Measurements from ENCODE around the gene SLC5A4.
"Not testable (repeated sequence)": the region's sequence is repeated elsewhere in the genome, so short reads cannot be mapped to it uniquely, and the experiment has no call there.

Gene SLC5A4
- 0 reads per million in 2 donors for total RNA-seq

- DNase-seq = no peak
These were observed at the start of gene SLC5A4 for GRCh38 chr22:32255217-32255616. Gene SLC5A4, minus strand, starts transcription at chr22:32255347. Its CDS starts 18 bp downstream, at chr22:32255329.

DNA sequence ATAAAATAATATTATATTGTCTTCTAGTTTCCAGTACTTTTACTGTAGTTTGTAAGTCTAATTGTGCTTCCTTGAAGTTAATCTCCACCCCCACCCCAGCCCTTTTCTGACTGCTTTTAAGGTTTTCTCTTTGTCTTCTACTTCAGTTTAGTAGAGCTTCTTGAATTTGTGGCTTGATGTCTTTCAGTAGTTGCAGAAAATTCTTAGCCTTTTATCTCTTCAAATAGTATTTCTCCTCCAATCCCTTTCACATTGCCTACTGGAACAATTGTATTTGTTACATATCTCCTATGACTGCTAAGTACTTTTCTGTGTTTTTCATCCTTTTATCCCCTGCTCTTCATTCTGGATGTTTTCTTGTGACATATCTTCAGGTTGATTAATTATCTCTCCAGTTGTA lies 38.8 kb upstream of the SLC5A4 start:
- DNase-seq = not testable (repeated sequence)

GRCh38 chr22:32286290-32286840 lies 31.2 kb upstream of the SLC5A4 start:
- DNase-seq = no peak

- DNase-seq = no peak
These were observed 25.9 kb upstream of the SLC5A4 start for GRCh38 chr22:32281072-32281471.

DNA sequence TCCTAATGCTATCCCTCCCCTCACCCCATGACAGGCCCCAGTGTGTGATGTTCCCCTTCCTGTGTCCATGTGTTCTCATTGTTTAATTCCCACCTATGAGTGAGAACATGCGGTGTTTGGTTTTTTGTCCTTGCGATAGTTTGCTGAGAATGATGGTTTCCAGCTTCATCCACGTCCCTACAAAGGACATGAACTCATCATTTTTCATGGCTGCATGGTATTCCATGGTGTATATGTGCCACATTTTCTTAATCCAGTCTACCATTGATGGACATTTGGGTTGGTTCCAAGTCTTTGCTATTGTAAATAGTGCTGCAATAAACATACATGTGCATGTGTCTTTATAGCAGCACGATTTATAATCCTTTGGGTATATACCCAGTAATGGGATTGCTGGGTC lies 20.2 kb upstream of the SLC5A4 start:
- DNase-seq = not testable (repeated sequence)

DNA sequence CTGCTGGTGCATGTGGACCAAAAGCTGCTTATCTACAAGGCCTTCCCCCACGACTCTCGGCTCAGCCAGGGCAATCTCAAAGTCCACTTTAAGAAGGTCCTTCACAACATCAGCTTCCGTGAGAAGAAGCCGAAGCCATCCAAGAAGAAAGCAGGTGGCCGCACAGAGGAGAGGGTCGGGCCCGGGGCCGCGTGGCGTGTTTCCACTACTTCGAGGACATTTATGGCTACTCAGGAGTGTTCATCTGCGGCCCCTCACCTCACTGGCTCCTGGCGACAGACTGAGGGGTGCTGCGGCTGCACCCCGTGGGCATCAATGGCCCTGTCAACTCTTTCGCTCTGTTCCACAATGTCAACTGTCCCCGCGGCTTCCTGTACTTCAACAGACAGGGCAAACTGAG lies 16.2 kb upstream of the SLC5A4 start:
- DNase-seq = no peak

DNA sequence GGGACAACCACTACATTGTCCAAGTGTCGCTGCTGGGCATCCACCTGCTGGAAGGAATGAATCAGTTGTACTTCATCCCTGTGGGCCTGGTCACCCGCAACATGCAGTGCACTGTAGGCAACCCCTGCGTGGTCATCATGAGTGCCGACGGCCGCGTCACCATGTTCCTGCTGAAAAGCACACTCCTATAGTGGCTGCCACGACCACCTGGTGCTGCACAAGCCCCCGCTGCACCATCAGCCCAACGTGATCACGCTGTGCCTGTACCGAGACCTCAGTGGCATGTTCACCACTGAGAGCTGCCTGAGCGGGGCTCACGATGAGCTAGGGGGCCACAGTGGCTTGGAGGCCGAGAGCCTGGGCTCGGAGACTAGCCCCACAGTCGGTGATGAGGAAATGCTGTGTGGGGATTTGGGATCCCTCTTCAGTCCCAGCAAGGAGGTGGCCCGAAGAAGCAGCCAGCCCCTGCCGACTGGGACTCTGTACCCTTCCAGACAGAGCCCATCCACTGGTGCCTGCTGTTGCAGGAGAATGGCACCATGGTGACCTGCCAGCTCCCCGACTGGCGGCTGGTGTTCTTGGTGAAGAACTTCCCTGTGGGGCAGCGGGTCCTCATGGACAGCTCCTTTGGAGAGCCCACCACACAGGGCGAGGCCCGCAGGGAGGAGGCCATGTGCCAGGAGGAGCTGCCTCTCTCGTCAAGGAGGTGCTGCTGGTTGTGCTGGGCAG lies 15.7 kb upstream of the SLC5A4 start:
- DNase-seq = no peak

DNA sequence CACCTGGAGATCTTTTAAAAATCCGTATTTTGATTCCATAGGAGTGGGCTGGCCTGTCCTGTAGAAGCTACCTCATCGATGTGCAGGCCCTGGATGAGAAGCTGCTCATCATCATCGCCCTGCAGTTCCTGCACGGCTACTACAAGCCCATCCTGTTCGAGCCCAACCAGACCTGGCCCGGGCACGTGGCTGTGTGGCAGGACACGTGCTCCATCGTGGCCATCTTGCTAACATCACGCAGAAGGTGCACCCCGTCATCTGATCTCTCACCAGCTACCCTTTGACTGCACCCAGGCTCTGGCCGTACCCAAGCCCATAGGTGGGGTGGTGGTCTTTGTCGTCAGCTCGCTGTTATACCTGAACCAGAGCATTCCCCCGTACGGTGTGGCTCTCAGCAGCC lies 14.2 kb upstream of the SLC5A4 start:
- no peak for DNase-seq

DNA sequence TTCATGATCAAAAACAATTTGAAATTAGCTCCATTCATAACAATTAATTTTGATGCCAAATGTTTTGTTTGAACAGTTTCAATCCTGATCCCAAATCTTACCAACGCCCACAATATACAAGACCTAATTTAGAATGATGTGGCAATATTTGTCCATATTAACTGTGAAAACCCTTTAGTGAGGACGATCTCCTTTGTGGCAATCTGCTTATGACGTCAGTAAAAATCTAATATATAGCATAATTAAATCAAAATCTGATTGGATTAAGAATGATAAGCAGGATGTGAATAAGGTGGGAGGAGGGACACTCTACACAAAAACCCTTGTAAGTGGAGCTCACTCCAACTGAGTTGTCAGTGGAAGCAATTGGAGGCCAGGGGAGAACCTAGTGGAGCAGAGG lies 11.9 kb upstream of the SLC5A4 start:
- no peak for DNase-seq

GRCh38 chr22:32265882-32266767 lies 11.0 kb upstream of the SLC5A4 start:
- peak; percentile 10 to 74 (median 46) for DNase-seq

DNA sequence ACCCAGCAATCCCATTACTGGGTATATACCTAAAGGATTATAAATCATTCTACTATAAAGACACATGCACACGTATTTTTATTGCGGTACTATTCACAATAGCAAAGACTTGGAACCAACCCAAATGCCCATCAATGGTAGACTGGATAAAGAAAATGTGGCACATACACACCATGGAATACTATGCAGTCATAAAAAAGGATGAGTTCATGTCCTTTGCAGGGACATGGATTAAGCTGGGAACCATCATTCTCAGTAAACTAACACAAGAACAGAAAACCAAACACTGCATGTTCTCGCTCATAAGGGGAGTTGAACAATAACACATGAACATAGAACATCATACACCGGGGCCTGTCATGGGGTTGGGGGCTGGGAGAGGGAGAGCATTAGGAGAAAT lies 8.5 kb upstream of the SLC5A4 start:
- DNase-seq = not testable (repeated sequence)

DNA sequence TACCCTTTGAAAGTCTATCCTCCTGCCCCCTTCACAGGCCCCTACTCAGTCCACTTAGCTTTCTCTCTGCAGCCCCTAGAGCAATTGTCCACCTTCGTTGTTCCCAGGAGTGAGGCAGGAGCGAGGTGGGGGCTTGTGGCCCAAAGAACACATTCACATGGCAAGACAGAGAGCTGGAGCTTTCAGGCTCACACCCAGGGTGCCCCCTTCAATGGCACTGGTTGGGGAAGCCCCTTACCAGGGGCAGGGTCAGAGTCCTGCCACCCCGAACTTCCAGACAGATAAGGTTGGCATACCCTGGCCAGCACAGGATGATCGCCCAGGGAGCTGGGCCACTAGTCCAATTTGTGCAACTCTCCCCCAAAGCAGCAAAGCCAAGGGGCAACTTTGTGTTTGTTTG lies 6.2 kb upstream of the SLC5A4 start:
- no peak for DNase-seq

DNA sequence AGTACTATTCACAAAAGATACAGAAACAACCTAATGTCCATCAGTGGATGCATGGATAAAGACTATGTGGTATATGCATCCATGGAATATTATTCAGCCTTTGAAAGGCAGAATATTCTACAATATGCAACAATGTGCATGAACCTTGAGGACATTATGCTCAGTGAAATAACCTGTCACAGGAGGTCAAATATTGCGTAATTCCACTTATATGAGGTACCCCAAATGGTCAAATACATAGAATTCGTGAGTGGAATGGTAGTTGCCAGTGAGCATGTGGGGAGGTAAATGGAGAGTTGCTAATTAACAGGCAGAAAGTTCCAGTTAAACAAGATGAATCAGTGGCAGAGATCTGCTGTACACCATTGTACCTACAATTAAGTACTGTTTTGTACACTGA lies 3.6 kb upstream of the SLC5A4 start:
- DNase-seq = no peak

DNA sequence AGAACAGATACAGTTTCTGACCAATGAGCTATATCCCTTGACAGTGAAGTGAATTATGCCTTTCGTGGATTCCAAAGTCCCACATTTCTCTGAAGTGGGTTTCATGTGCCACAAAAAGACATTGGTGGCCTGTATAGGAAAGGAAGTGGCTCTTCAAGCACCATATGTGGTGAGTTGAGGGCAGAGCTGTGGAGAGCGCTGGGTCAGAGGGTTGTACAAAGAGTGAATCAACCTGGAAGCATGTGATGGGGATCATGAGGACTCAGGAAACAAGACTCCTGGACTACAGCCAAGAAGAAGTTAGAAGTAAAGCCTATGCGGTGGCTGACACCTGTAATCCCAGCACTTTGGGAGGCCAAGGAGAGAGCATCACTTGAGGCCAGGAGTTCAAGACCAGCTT lies 579 bp upstream of the SLC5A4 start:
- DNase-seq = no peak

- DNase-seq = no peak
These were observed 5.9 kb downstream of the SLC5A4 start for GRCh38 chr22:32249231-32249630.

DNA sequence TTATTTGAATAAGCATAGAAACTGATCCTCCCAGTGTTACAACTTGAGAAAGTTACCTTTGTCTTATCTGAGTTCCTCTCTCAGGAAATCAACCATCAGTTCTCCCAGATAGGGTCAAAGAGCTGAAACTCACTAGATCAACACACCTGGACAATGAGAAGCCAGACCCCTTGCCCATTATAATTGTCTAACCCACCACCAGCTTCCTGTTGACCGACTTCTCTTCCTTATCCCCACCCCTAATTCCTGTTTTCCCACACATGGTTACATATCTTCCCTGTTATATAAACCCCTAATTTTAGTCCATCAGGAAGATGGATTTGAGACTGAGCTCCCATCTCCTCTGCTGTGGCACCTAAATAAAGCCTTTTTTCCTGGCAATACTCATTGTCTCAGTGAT lies 6.9 kb downstream of the SLC5A4 start:
- no peak for DNase-seq

- no peak for DNase-seq
These were observed 9.0 kb downstream of the SLC5A4 start for GRCh38 chr22:32246166-32246565.

DNA sequence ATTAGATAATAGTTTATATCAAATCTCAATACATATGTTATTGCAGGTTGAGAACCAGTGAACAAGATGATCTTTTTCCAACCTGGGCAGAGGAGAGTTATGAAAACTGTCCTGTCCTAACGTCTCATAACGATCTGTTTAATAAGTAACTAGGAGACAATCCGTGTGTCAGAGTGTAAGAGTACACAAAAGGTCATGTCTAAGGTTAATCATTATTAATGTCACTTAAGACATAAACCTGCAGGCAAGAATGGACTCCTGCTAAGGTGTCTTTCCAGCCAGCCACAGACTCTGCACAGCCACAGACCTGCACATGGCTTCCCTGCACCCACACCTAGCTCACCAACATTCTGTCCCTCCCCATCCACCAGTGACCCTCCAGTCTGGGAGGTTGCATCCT lies 10.1 kb downstream of the SLC5A4 start:
- no peak for DNase-seq

DNA sequence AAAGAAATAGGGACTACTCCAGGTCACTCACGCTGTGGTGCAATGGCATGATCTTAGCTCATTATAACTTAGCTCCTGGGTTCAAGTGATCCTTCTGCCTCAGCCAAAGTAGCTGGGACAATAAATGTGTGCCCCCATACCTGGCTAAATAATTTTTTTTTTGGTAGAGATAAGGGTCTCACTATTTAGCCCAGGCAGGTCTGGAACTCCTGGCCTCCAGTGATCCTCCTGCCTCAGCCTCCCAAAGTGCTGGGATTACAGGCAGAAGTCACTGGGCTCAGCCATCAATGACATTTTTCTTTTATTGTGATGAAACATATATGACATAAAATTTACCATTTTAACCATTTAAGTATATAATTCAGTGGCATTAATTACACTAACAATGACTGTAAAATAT lies 10.6 kb downstream of the SLC5A4 start:
- DNase-seq = no peak

DNA sequence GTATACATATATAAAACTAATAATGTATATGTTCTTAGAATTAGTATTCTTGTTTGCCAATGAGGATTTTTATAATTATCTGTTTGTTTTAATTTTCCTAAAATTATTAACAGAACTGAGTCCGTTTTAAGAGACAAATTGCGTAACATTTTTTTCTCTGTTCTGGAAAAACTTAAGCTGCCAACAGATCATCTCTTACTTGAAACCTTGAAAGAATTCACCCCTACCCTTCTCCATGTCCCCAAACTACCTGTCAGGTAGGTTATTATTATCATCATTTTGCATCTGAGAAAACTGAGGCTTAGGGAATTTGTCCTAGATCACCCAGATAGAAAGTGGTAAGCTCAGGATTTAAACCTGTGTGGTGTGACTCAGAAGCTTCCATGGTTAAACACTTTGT lies 14.7 kb downstream of the SLC5A4 start:
- DNase-seq = no peak

- no peak for DNase-seq
These were observed 17.2 kb downstream of the SLC5A4 start for GRCh38 chr22:32237906-32238305.

DNA sequence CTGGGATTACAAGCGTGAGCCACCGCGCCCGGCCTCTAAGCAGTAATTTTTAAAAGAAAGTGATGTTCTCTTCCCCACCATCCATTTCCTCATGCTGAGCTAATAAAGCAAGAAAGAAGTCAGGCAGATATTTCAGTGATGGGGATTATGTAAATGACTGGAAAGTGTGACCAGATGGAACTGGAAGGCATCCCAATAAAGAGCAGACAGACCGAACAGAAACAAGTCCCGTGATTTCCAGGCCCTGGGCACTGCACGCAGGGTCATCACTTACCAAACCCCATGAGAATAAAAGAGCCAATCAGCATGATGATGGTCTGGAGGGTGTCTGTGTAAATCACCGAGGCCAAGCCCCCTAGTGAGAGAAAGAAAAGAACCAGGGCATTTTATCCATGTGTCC lies 18.2 kb downstream of the SLC5A4 start:
- no peak for DNase-seq

GRCh38 chr22:32233091-32233490 lies 22.1 kb downstream of the SLC5A4 start:
- DNase-seq = no peak

All from T-helper 2 cell (primary cell).